C4-2B (cell line): ENCODE measurements around the gene KCNS1.

Experiments used
- CTCF ChIP-seq: fragments of 450-650 bp; conservative IDR thresholded peaks from 2 replicates; pipeline ENCODE4 v1.5.1; 2017; ENCODE audit warnings: mild to moderate bottlenecking
- ZFX ChIP-seq: fragments of 450-650 bp; IDR thresholded peaks from 2 replicates; pipeline ENCODE4 v1.6.1; 2017

DNA sequence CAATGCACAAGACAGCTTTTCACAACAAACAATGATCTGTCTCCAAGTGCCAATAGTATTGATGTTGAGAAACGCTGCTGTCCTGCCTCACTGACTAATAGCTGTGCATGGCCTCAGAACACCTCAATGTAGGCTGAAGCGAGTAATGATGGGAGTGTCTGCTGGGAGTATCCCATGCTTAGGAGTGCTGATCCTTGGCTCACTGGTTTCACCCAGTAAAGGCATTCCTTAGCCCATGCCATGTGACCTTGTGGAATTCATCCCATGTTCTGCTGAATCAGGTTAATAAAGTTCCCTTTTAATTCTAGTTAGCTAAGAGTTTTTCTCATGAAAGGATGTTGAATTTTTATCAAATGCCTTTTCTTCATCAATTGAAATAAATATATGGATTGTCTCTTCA, 27.2 kb upstream of the KCNS1 start:
- TF ChIP-seq CTCF (no peak), ZFX (no peak)
